SK-N-SH treated with all-trans-retinoic acid at 6 μM for 48 hours (cell line): ENCODE results near the gene COL23A1.

Source experiments
- ATAC-seq: fragments of 200-7000 bp; cut with Tn5 transposase; 3 replicates; pipeline ENCODE4 v1.9.1; 2020; ENCODE audit warnings: mild to moderate bottlenecking, moderate library complexity
- ARNTL ChIP-seq: fragments of 450-650 bp; formaldehyde crosslinking; IDR thresholded peaks from 2 replicates; pipeline ENCODE4 v1.5.0; 2020; ENCODE audit warnings: low read depth, mild to moderate bottlenecking, moderate library complexity, borderline replicate concordance
- BACH2 ChIP-seq: fragments of 250-450 bp; sonication (Bioruptor Pico); IDR thresholded peaks from 2 replicates; pipeline ENCODE4 v1.9.0; 2021; ENCODE audit warnings: mild to moderate bottlenecking, borderline replicate concordance
- CREB5 ChIP-seq: fragments of 250-450 bp; sonication (Bioruptor Pico); IDR thresholded peaks from 2 replicates; pipeline ENCODE4 v1.5.1; 2020; ENCODE audit warnings: low read depth, mild to moderate bottlenecking, moderate library complexity
- CSDC2 ChIP-seq: fragments of 250-450 bp; sonication (Bioruptor Pico); IDR thresholded peaks from 2 replicates; pipeline ENCODE4 v1.5.0; 2020; ENCODE audit warnings: mild to moderate bottlenecking, moderate library complexity
- CSRNP3 ChIP-seq: fragments of 250-450 bp; sonication (Bioruptor Pico); IDR thresholded peaks from 2 replicates; pipeline ENCODE4 v1.5.1; 2021; ENCODE audit warnings: mild to moderate bottlenecking, moderate library complexity
- ESRRG ChIP-seq: fragments of 250-450 bp; sonication (Bioruptor Pico); IDR thresholded peaks from 2 replicates; pipeline ENCODE4 v1.6.1; 2021; ENCODE audit warnings: mild to moderate bottlenecking
- GLIS3 ChIP-seq: fragments of 250-450 bp; sonication (Bioruptor Pico); IDR thresholded peaks from 2 replicates; pipeline ENCODE4 v1.5.0; 2020; ENCODE audit warnings: mild to moderate bottlenecking, moderate library complexity
- ISL1 ChIP-seq: fragments of 250-450 bp; sonication (Bioruptor Pico); IDR thresholded peaks from 2 replicates; pipeline ENCODE4 v2.1.2; 2022; ENCODE audit warnings: mild to moderate bottlenecking, moderate library complexity
- OSR1 ChIP-seq: fragments of 250-450 bp; sonication (Bioruptor Pico); IDR thresholded peaks from 2 replicates; pipeline ENCODE4 v1.8.0; 2022; ENCODE audit warnings: moderate library complexity, mild to moderate bottlenecking, inconsistent platforms
- PATZ1 ChIP-seq: fragments of 250-450 bp; sonication (Bioruptor Pico); IDR thresholded peaks from 2 replicates; pipeline ENCODE4 v1.8.0; 2020; ENCODE audit warnings: mild to moderate bottlenecking, moderate library complexity, borderline replicate concordance
- POU6F1 ChIP-seq: fragments of 250-450 bp; sonication (Bioruptor Pico); IDR thresholded peaks from 2 replicates; pipeline ENCODE4 v1.8.0; 2021; ENCODE audit warnings: low read depth, mild to moderate bottlenecking, moderate library complexity, borderline replicate concordance
- PPARA ChIP-seq: fragments of 250-450 bp; sonication (Bioruptor Pico); IDR thresholded peaks from 2 replicates; pipeline ENCODE4 v1.5.0; 2020; ENCODE audit warnings: mild to moderate bottlenecking, borderline replicate concordance
- RARB ChIP-seq: fragments of 250-450 bp; sonication (Bioruptor Pico); IDR thresholded peaks from 2 replicates; pipeline ENCODE4 v1.8.0; 2021; ENCODE audit warnings: mild to moderate bottlenecking, moderate library complexity
- SNAI2 ChIP-seq: fragments of 250-450 bp; sonication (Bioruptor Pico); IDR thresholded peaks from 2 replicates; pipeline ENCODE4 v1.5.0; 2020; ENCODE audit warnings: mild to moderate bottlenecking, moderate library complexity
- TCF4 ChIP-seq: fragments of 250-450 bp; sonication (Bioruptor Pico); IDR thresholded peaks from 2 replicates; pipeline ENCODE4 v1.8.0; 2021; ENCODE audit warnings: mild to moderate bottlenecking, moderate library complexity, borderline replicate concordance
- TOX ChIP-seq: fragments of 250-450 bp; sonication (Bioruptor Pico); IDR thresholded peaks from 2 replicates; pipeline ENCODE4 v1.8.0; 2021; ENCODE audit warnings: mild to moderate bottlenecking, moderate library complexity, borderline replicate concordance
- TSHZ2 ChIP-seq: fragments of 250-450 bp; sonication (Bioruptor Pico); IDR thresholded peaks from 2 replicates; pipeline ENCODE4 v1.5.0; 2020; ENCODE audit warnings: mild to moderate bottlenecking, moderate library complexity
- ZC3H10 ChIP-seq: fragments of 250-450 bp; sonication (Bioruptor Pico); IDR thresholded peaks from 2 replicates; pipeline ENCODE4 v1.5.1; 2021; ENCODE audit warnings: mild to moderate bottlenecking, moderate library complexity
- ZFP30 ChIP-seq: fragments of 450-650 bp; formaldehyde crosslinking; IDR thresholded peaks from 2 replicates; pipeline ENCODE4 v1.5.0; 2022; ENCODE audit warnings: mild to moderate bottlenecking, moderate library complexity
- ZNF565 ChIP-seq: fragments of 450-650 bp; formaldehyde crosslinking; conservative IDR thresholded peaks from 2 replicates; pipeline ENCODE4 v1.5.0; 2020; ENCODE audit warnings: low read depth, mild to moderate bottlenecking, moderate library complexity
- ZNF70 ChIP-seq: fragments of 450-650 bp; formaldehyde crosslinking; IDR thresholded peaks from 2 replicates; pipeline ENCODE4 v1.5.0; 2020; ENCODE audit warnings: mild to moderate bottlenecking, moderate library complexity
- ZNF8 ChIP-seq: fragments of 450-650 bp; formaldehyde crosslinking; IDR thresholded peaks from 2 replicates; pipeline ENCODE4 v1.5.0; 2020; ENCODE audit warnings: mild to moderate bottlenecking, moderate library complexity

COL23A1 gene

GRCh38 chr5:178514851-178515418 is 75.3 kb downstream of the COL23A1 start:
- no peak for TF ChIP-seq POU6F1 (CRISPR knock-in tag)
- TF ChIP-seq PATZ1, result no peak
- TF ChIP-seq TSHZ2 (CRISPR knock-in tag), result no peak
- TF ChIP-seq SNAI2 (CRISPR knock-in tag), result no peak
- TF ChIP-seq CSDC2, result no peak
- no peak for TF ChIP-seq GLIS3 (CRISPR knock-in tag)
- TF ChIP-seq CSRNP3 (CRISPR knock-in tag), result no peak
- TF ChIP-seq ZNF565, result no peak
- TF ChIP-seq ESRRG (CRISPR knock-in tag), result no peak
- no peak for TF ChIP-seq OSR1 (CRISPR knock-in tag)
- no peak for TF ChIP-seq PPARA (CRISPR knock-in tag)
- TF ChIP-seq ZC3H10, result no peak
- no peak for TF ChIP-seq RARB (CRISPR knock-in tag)
- TF ChIP-seq ARNTL (CRISPR knock-in tag), result no peak
- no peak for TF ChIP-seq ZNF70 (CRISPR knock-in tag)
- TF ChIP-seq BACH2 (CRISPR knock-in tag), result no peak
- TF ChIP-seq ZNF8 (CRISPR knock-in tag), result no peak
- no peak for TF ChIP-seq TOX
- TF ChIP-seq ZFP30, result no peak
- ATAC-seq, result no peak

GRCh38 chr5:178511172-178511571 is 79.0 kb downstream of the COL23A1 start:
- TF ChIP-seq TSHZ2 (CRISPR knock-in tag), result no peak
- no peak for TF ChIP-seq PATZ1
- TF ChIP-seq OSR1 (CRISPR knock-in tag), result no peak
- no peak for TF ChIP-seq SNAI2 (CRISPR knock-in tag)
- TF ChIP-seq TOX, result no peak
- TF ChIP-seq ARNTL (CRISPR knock-in tag), result no peak
- no peak for TF ChIP-seq ZC3H10
- TF ChIP-seq CSRNP3 (CRISPR knock-in tag), result no peak
- no peak for TF ChIP-seq CREB5
- no peak for TF ChIP-seq ISL1 (CRISPR knock-in tag)
- no peak for TF ChIP-seq TCF4 (CRISPR knock-in tag)
- TF ChIP-seq GLIS3 (CRISPR knock-in tag), result no peak
- ATAC-seq, result no peak
